IPS DF 6.9 (cell line): ENCODE results near the gene UCN.
"Not testable (repeated sequence)": the region's sequence is repeated elsewhere in the genome, so short reads cannot be mapped to it uniquely, and the experiment has no call there.

Experiments
- DNase-seq: peaks from one replicate; pipeline ENCODE4 v3.0.0-alpha.2; 2013; ENCODE audit warnings: low read depth, low spot score
- H3K27ac ChIP-seq: one replicate; pipeline ENCODE4 v1.5.1; 2013; ENCODE audit warnings: low read length, control low read depth
- H3K27me3 ChIP-seq: 2 replicates; pipeline ENCODE4 v1.6.1; 2013; ENCODE audit warnings: mild to moderate bottlenecking, low read length; ENCODE audit not compliant: control insufficient read depth, insufficient read depth
- H3K36me3 ChIP-seq: 2 replicates; pipeline ENCODE4 v1.6.1; 2013; ENCODE audit warnings: low read length; ENCODE audit not compliant: control insufficient read depth, insufficient read depth
- H3K4me1 ChIP-seq: 2 replicates; pipeline ENCODE4 v1.6.1; 2013; ENCODE audit warnings: low read length; ENCODE audit not compliant: control insufficient read depth, insufficient read depth
- H3K4me3 ChIP-seq: 2 replicates; pipeline ENCODE4 v1.5.1; 2013; ENCODE audit warnings: mild to moderate bottlenecking, low read length
- H3K9me3 ChIP-seq: 2 replicates; pipeline ENCODE4 v1.6.1; 2013; ENCODE audit warnings: low read length, inconsistent platforms; ENCODE audit not compliant: control insufficient read depth, insufficient read depth
- WGBS: extraction: QIAGEN DNeasy Blood & Tissue Kit; methylation state at CpG from one replicate; pipeline ENCODE4 v1.1.7; 2013; ENCODE audit warnings: mixed read lengths, missing lambda C conversion rate; ENCODE audit not compliant: insufficient read length, insufficient coverage; 5-methylcytosine and 5-hydroxymethylcytosine counted together

UCN gene, protein sequence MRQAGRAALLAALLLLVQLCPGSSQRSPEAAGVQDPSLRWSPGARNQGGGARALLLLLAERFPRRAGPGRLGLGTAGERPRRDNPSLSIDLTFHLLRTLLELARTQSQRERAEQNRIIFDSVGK

DNA sequence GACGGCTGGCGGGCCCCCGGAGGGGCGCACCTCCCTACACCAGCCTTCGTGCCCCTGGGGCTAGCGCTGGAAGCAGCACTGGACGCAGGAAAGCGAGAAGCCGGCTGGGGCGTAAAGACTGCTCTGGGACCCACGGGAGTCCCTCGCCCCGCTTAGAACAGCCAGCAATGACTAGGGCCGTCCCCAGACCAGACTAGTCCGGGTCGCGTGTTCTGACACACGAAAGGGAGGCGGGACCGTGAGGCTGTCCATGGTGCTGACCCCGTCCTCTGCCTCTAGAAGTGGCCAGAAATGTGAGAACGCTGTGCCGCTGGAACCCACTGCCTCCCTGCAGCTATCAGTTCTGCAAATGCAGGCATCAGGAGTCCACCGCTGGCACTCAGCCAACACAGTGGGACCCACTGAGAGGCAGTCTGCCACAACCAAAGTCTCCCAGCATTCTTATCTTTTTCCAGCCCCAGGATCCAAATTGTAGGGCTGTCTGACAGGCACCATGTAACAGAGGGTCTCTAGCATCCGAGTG, at the start of gene UCN:
TSS of gene UCN (minus strand) at position 87 of the 523 bp plus-strand sequence. CDS start 550 bp downstream, outside the sequence.
- no peaks in the 10 kb centered on the region for H3K36me3 ChIP-seq
- peaks cover 22% of the 10 kb centered on the region for H3K27me3 ChIP-seq
- no peak for DNase-seq
- peaks cover 8% of the 10 kb centered on the region for H3K4me1 ChIP-seq
- WGBS, result no CpG with 5 or more reads among the region's 25 CpGs
- no peak within 1 kb of the TSS for H3K27ac ChIP-seq
- H3K9me3 ChIP-seq, result no peaks in the 10 kb centered on the region
- H3K4me3 ChIP-seq, result peak within 1 kb of the TSS; percentile 18; the same call in 1 of the 2 replicates

DNA sequence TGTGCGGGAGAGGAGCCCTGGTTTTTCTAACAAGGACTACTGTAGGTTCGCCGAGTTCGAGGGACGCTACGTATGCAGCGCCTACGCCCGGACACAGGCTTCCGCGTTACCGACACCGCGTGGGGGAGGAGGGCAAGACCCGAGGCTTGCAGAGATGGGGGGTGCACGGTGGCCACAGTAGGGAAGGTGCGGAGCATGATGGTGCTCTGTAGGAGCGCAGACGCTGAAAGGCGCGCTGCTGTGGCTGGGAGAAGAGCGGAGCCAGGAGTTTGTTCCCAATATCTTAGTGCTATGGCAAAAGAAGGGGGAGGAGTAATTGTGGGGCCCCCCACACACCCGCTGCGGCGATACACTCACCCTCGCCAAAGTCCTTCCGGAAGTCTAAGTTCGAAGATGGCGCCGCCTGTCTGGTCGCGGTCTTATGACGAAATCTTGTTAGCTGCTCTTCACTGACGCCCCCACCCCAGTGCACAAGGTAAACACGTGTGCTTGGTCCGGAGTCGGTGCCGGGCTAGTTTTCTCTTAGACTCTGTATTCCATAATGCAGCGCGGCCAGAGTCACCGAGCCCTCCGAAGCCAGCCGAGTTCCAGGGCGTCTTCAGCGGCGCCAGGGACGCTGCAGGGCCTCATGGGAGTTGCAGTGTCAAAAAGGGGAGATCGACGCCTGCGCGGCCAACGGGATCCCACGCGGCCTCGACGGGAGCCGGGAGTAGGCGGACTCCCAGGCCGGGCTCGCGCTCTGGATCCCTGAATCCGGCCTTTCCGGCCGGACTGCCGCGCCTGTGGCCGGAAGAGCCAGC, 48.3 kb upstream of the UCN start, which contains the start of gene GTF3C2:
TSS of gene GTF3C2 (minus strand) at position 383 of the 800 bp plus-strand sequence. CDS start 13,210 bp downstream, outside the sequence.
- no peaks in the 10 kb centered on the region for H3K36me3 ChIP-seq
- H3K4me3 ChIP-seq, result peak within 1 kb of the TSS; percentile 63
- H3K27ac ChIP-seq, result no peak within 1 kb of the TSS
- no peaks in the 10 kb centered on the region for H3K9me3 ChIP-seq
- peak; percentile 96 for DNase-seq
- no peaks in the 10 kb centered on the region for H3K27me3 ChIP-seq
- H3K4me1 ChIP-seq, result no peaks in the 10 kb centered on the region
- no CpG with 5 or more reads among the region's 67 CpGs for WGBS

DNA sequence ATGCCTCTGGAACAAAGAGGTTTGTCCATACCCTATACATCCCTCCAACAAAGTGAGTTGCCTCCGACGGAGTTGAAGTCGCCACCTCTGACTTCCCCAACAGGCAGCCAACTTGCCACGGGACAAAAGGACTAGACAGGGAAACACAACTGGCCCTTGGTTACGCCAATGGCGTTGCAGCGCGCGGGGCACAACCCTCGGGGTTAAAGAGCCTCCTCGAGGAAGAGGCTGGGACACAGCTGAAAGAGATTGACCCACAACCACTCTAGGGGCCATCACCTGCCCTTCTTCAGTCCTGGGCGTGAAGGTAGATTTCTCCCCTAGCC, 47.8 kb upstream of the UCN start:
- Histone ChIP-seq H3K9me3 (no peaks in the 10 kb centered on the region), H3K36me3 (no peaks in the 10 kb centered on the region), H3K4me1 (no peaks in the 10 kb centered on the region), H3K27me3 (no peaks in the 10 kb centered on the region), H3K4me3 (peak overlapping the region; percentile 63), H3K27ac (no peak overlapping the region)
- DNase-seq, result no peak
- WGBS, result no CpG with 5 or more reads among the region's 12 CpGs

DNA sequence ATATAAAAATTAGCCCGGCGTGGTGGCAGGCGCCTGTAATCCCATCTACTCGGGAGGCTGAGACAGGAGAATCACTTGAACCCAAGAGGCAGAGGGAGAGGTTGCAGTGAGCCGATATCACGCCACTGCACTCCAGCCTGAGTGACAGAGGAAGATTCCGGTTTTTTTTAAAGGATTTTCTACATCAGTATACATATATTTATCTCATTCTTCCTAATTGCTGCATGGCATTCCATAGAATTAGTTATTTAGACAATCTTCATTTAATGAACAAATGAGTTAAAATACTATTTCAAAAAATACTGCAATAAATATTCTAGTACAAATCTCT, 46.3 kb upstream of the UCN start:
- WGBS, result no CpG with 5 or more reads among the region's 7 CpGs
- no peaks in the 10 kb centered on the region for H3K9me3 ChIP-seq
- no peaks in the 10 kb centered on the region for H3K36me3 ChIP-seq
- DNase-seq, result no peak
- no peaks in the 10 kb centered on the region for H3K4me1 ChIP-seq
- no peak overlapping the region for H3K4me3 ChIP-seq
- H3K27me3 ChIP-seq, result no peaks in the 10 kb centered on the region
- H3K27ac ChIP-seq, result no peak overlapping the region

DNA sequence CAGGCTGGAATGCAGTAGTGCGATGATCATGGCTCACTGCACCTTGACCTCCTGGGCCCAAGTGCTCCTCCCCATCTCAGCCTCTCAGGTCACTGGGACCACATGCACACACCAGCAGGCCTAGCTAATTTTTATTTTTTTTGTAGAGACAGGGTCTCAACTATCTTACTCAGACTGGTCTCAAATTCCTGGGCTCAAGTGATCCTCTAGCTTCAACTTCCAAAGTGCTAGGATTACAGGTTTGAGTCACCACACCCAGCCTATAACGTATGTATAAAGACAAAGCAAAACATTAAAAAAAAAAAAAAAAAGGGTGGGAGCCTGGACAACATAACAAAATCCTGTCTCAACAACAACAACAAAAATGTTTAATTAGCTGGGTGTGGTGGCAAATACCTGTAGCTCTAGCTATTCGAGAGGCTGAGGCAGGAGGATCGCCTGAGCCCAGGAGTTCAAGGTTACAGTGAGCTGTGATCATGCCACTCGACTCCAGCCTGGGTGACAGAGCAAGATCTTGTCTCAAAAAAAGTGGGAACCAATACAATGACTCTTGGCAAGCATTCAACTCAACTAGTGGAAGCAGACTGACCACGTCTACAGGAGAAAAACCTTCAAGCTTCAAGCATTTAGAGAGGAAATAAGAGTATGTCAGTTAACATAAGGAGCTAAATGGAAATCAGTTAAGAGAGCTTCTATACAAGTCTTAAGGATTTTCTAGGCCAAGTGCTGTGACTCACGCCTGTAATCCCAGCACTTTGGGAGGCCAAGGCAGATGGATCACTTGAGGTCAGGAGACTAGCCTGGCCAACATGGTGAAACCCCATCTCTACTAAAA, 45.7 kb upstream of the UCN start:
- DNase-seq, result no peak
- Histone ChIP-seq H3K27ac (no peak overlapping the region), H3K36me3 (no peaks in the 10 kb centered on the region), H3K4me1 (no peaks in the 10 kb centered on the region), H3K9me3 (no peaks in the 10 kb centered on the region), H3K27me3 (no peaks in the 10 kb centered on the region), H3K4me3 (no peak overlapping the region)
- WGBS, result no CpG with 5 or more reads among the region's 7 CpGs

DNA sequence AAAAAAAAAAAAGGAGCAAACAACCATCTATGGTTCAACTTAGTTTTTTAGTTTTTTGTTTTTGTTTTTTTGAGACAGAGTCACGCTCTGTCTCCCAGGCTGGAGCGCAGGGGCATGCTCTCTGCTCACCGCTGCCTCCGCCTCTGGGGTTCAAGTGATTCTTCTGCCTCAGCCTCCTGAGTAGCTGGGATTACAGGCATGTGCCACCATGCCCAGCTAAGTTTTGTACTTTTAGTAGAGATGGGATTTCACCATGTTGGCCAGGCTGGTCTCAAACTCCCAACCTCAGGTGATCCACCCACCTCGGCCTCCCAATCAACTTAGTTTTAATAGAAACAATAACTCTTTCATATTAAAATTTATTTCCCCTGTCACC, 45.1 kb upstream of the UCN start:
- not testable (repeated sequence) for DNase-seq, H3K36me3 ChIP-seq, H3K4me1 ChIP-seq, H3K4me3 ChIP-seq, H3K27me3 ChIP-seq, H3K27ac ChIP-seq, H3K9me3 ChIP-seq
- no CpG with 5 or more reads among the region's 5 CpGs for WGBS

DNA sequence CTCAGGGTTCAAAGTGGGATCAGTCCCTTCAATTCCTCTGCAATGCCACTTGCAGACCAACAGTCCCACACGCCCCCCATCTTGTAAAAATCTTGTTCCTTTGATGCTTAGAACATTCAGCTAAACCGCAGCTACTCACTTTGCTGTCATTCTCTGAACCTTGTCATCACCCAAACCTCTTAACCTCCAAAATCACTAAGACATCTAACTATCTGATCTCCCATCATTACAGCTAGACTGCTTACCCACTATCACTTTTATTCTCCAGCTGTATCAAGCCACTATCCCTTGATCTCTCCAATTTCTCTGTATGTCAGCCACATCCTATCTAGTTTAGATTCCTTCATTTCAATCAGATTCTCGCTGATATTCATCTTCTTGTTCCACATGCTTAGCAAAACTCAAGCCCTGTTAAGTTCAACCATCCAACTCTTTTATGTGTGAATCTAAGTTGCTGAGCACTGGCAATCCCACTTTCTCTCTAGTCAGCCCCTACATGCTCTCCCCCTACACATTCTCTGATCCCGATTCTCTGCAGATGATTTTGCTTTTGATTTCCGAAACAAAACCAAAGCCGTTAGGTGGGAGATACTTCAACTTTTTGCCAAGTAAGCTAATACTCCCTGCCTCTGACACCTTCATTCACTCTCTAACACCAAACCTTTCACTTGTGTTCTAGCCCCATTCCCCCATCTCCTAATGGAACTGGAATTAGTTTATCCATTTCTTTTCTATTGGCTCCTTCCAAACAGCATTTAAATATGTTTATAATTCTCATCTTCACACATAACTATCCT, 43.8 kb upstream of the UCN start:
- Histone ChIP-seq H3K27ac (no peak overlapping the region), H3K4me3 (no peak overlapping the region), H3K27me3 (no peaks in the 10 kb centered on the region), H3K4me1 (no peaks in the 10 kb centered on the region), H3K36me3 (no peaks in the 10 kb centered on the region), H3K9me3 (no peaks in the 10 kb centered on the region)
- no peak for DNase-seq
- no CpG with 5 or more reads among the region's 6 CpGs for WGBS

DNA sequence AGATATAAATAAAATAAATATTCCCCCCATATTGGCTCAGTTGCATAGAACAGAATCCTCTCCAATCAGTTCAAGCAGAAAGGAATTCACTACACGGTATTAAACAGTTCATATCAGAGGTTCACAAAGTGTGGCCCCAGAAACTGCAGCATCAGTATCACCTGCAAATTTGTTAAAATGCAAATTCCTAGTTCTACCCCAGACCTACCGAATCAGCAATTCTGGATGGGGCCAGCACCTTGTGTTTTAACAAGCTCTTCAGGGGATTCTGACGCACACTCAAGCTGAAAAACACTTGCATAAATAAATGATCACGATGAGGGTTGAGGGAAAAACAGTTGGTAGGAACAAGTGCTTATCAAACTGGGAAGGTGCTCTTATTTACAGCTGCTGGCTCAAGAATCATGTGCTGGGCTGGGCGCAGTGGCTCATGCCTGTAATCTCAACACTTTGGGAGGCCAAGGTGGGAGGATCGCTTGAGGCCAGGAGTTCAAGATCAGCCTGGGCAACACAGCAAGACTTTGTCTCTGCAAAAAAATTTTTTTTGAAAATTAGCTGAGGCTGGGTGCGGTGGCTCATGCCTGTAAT, 42.0 kb upstream of the UCN start:
- Histone ChIP-seq H3K9me3 (no peaks in the 10 kb centered on the region), H3K27me3 (no peaks in the 10 kb centered on the region), H3K27ac (no peak overlapping the region), H3K4me3 (no peak overlapping the region), H3K36me3 (no peaks in the 10 kb centered on the region), H3K4me1 (no peaks in the 10 kb centered on the region)
- no peak for DNase-seq
- WGBS, result no CpG with 5 or more reads among the region's 7 CpGs

DNA sequence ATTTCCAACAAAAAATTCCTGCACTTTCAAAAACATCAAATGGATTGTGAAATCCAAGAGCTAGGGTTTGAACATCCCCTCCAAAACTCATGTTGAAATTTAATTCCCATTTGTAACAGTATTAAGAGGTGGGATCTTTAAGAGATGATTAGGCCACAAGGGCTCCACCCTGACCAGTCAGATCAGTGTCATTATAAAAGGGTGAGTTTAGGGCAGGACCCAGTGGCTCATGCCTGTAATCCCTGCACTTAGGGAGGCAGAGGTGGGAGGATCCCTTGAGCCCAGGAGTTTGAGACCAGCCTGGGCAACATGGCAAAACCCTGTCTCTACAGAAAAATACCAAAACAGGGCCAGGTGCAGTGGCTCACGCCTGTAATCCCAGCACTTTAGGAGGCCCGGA, 39.4 kb upstream of the UCN start:
- no peaks in the 10 kb centered on the region for H3K9me3 ChIP-seq
- H3K36me3 ChIP-seq, result peaks cover 8% of the 10 kb centered on the region; the same call in 1 of the 2 replicates
- DNase-seq, result no peak
- no CpG with 5 or more reads among the region's 2 CpGs for WGBS
- no peaks in the 10 kb centered on the region for H3K27me3 ChIP-seq
- H3K4me3 ChIP-seq, result no peak overlapping the region
- H3K27ac ChIP-seq, result no peak overlapping the region
- H3K4me1 ChIP-seq, result no peaks in the 10 kb centered on the region
